WERI-Rb-1 (cell line): ENCODE measurements around the gene FAM3D.

Experiments
- DNase-seq: peaks from one replicate; pipeline ENCODE4 v3.0.0-alpha.2; 2020
- H3K27ac ChIP-seq: fragments of 250-450 bp; sonication (Bioruptor Pico); 2 replicates; pipeline ENCODE4 v1.5.1; 2020; ENCODE audit warnings: mild to moderate bottlenecking, moderate library complexity
- H3K27me3 ChIP-seq: fragments of 250-450 bp; sonication (Bioruptor Pico); 2 replicates; pipeline ENCODE4 v1.5.1; 2021; ENCODE audit warnings: mild to moderate bottlenecking, low read depth, moderate library complexity; ENCODE audit not compliant: insufficient read depth, severe bottlenecking
- H3K36me3 ChIP-seq: fragments of 250-450 bp; sonication (Bioruptor Pico); 2 replicates; pipeline ENCODE4 v1.5.1; 2020; ENCODE audit warnings: mild to moderate bottlenecking, moderate library complexity
- H3K4me3 ChIP-seq: 2 replicates; pipeline ENCODE4 v1.5.1; 2011; ENCODE audit warnings: low read depth, mild to moderate bottlenecking, control low read depth, low read length
- H3K9me3 ChIP-seq: fragments of 250-450 bp; sonication (Bioruptor Pico); 2 replicates; pipeline ENCODE4 v1.5.1; 2021; ENCODE audit warnings: mild to moderate bottlenecking, moderate library complexity; ENCODE audit not compliant: severe bottlenecking
- TF ChIP-seq, protein P1 (sequence below): IDR thresholded peaks from 2 replicates; pipeline ENCODE4 v1.5.1; 2011; ENCODE audit warnings: low read depth, mild to moderate bottlenecking, control low read depth, inconsistent platforms, low read length

FAM3D gene

GRCh38 chr3:58667704-58668103 is 1.1 kb upstream of the FAM3D start:
- no peak overlapping the region for H3K27ac ChIP-seq
- H3K27me3 ChIP-seq: no peaks in the 10 kb centered on the region
- DNase-seq: no peak
- no peaks in the 10 kb centered on the region for H3K36me3 ChIP-seq
- H3K4me3 ChIP-seq: no peak overlapping the region
- H3K9me3 ChIP-seq: no peaks in the 10 kb centered on the region
- TF ChIP-seq, protein P1, sequence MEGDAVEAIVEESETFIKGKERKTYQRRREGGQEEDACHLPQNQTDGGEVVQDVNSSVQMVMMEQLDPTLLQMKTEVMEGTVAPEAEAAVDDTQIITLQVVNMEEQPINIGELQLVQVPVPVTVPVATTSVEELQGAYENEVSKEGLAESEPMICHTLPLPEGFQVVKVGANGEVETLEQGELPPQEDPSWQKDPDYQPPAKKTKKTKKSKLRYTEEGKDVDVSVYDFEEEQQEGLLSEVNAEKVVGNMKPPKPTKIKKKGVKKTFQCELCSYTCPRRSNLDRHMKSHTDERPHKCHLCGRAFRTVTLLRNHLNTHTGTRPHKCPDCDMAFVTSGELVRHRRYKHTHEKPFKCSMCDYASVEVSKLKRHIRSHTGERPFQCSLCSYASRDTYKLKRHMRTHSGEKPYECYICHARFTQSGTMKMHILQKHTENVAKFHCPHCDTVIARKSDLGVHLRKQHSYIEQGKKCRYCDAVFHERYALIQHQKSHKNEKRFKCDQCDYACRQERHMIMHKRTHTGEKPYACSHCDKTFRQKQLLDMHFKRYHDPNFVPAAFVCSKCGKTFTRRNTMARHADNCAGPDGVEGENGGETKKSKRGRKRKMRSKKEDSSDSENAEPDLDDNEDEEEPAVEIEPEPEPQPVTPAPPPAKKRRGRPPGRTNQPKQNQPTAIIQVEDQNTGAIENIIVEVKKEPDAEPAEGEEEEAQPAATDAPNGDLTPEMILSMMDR: no peak

DNA sequence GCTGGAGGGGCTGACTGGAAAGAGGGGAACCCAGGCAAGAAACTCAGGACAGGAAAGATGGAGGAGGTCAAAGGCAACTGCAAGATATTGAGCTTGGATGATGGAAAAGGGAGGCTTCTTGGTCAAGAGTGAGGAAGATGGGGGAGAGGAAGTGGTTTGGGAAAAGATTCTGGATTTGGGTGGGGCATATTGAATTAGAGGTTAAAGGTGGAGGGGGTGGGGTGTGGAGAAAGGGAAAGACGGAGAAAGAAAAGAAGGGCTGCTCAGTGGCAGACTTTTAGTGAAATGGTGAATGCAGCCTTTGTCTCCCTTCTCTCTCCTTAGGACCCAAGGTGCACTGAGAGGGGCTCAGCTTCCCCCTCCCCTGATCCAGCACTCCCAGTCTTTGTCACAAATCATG is 655 bp upstream of the FAM3D start:
- no peak overlapping the region for H3K4me3 ChIP-seq
- no peak for DNase-seq
- H3K27me3 ChIP-seq: no peaks in the 10 kb centered on the region
- H3K9me3 ChIP-seq: no peaks in the 10 kb centered on the region
- H3K36me3 ChIP-seq: no peaks in the 10 kb centered on the region
- H3K27ac ChIP-seq: no peak overlapping the region
- TF ChIP-seq, protein P1: no peak

DNA sequence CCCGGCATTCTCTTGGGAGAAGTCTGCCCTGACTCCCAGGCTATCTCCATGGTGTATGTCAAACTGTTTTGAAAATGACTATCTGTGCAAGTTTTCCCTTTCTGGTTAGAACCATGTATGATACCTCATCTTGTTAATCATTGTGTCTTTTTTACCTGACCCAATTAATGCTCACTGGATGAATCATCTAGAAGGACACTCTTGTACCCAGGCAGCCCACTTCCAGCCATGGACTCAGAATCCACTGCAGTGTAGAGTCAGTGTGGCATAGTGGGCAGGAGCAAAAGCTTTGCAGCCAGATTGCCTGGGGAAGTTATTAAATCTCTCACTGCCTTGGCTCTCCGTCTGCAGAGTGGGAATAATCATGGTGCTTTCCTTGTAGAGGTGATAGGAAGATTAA is 1.2 kb downstream of the FAM3D start:
- DNase-seq: no peak
- Histone ChIP-seq H3K36me3 (no peaks in the 10 kb centered on the region), H3K9me3 (no peaks in the 10 kb centered on the region), H3K27ac (no peak overlapping the region), H3K4me3 (no peak overlapping the region), H3K27me3 (no peaks in the 10 kb centered on the region)
- TF ChIP-seq, protein P1: no peak

DNA sequence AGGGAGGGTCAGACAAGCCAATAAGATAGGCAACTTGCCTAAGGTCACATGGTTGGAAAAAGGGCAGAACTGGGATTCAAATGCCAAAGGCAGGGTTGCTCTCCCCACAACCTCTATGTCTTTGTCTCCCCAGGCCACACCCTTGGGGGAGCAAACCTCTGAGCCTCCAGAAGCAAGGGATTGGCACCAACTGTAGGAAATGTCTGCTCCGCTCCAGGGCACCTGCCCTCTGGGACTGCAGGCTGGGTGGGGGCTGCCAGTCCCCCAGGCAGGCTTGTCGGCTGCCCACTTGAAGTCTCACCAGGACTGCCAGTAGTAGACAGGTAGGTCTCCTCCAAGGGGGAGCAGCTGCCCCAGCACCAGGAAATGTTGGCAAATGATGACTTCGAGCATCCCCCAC is 2.0 kb downstream of the FAM3D start:
- Histone ChIP-seq H3K36me3 (no peaks in the 10 kb centered on the region), H3K9me3 (no peaks in the 10 kb centered on the region), H3K4me3 (no peak overlapping the region), H3K27me3 (no peaks in the 10 kb centered on the region), H3K27ac (no peak overlapping the region)
- TF ChIP-seq, protein P1: no peak
- DNase-seq: no peak

DNA sequence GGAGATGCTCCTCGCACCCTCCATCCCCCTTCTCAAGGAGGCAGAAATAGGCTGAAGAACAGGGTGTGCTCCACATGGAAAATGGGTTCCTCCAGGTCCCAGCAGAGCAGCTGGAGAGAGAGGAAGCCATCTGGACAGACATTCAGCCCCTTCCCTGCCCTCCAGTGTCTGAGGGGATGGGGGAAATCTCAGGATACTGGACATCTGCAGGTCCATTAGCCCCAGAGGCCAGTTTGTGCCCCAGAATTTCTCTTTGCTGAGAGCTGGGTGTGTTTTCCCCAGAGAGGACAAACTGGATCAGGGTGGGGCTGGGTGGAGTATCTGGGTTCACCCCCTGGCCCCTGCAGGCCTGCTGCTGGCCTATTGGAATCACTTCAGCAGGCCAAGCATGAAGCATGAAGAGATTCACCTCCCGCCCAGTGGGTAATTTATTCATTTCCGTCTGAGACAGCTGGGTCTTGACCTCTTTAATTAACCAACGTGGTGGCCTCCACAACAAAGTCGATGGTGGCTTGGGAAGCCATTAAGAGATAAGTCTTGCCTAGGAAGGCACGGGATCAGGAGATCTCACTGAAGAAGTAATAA is 4.6 kb downstream of the FAM3D start:
- no peak overlapping the region for H3K27ac ChIP-seq
- no peaks in the 10 kb centered on the region for H3K9me3 ChIP-seq
- TF ChIP-seq, protein P1: no peak
- no peak for DNase-seq
- no peaks in the 10 kb centered on the region for H3K27me3 ChIP-seq
- no peak overlapping the region for H3K4me3 ChIP-seq
- no peaks in the 10 kb centered on the region for H3K36me3 ChIP-seq

- no peak for DNase-seq
- TF ChIP-seq, protein P1: no peak
- H3K4me3 ChIP-seq: no peak overlapping the region
Measured at GRCh38 chr3:58660998-58661397, 5.6 kb downstream of the FAM3D start.

More at GRCh38 chr3:58660998-58661397, 5.6 kb downstream of the FAM3D start:
- H3K27me3 ChIP-seq: no peaks in the 10 kb centered on the region
- H3K36me3 ChIP-seq: no peaks in the 10 kb centered on the region
- no peak overlapping the region for H3K27ac ChIP-seq
- no peaks in the 10 kb centered on the region for H3K9me3 ChIP-seq
